GM12891 (cell line): ENCODE data around the gene GNE.

Source experiments
- POLR2A ChIP-seq: IDR thresholded peaks from 2 replicates; pipeline ENCODE4 v1.6.1; 2011; ENCODE audit warnings: low read depth, low read length, control low read depth
- POLR2AphosphoS5 ChIP-seq: IDR thresholded peaks from 2 replicates; pipeline ENCODE4 v1.6.1; 2011; ENCODE audit warnings: low read depth, low read length, control low read depth
- TAF1 ChIP-seq: IDR thresholded peaks from 2 replicates; pipeline ENCODE4 v1.6.1; 2011; ENCODE audit warnings: low read depth, low read length, control low read depth

GRCh38 chr9:36193023-36193422 is 65.2 kb downstream of the GNE start:
- TF ChIP-seq POLR2A (no peak), TAF1 (no peak), POLR2AphosphoS5 (no peak)
